ENCODE results near the gene FTCDNL1. TPM values are rescaled to one million over a fixed set of nuclear protein-coding genes. Genes with fewer than 3 reads are reported as not detected.

The FTCDNL1 gene
- total RNA-seq, 1 experiment from 2014 or later = 2.0 TPM

- Histone ChIP-seq H3K18ac (ENCODE audit: insufficient read length, low read depth, low read length) (no peak overlapping the region), H3K14ac (ENCODE audit: insufficient read depth, low read length) (no peak overlapping the region), H4K8ac (replicated peaks; ENCODE audit: insufficient read length, low read depth, low read length) (no peak overlapping the region), H2BK5ac (ENCODE audit: insufficient read length, low read length) (no peak overlapping the region), H3T11ph (ENCODE audit: low read length) (no peak overlapping the region), H3K79me1 (ENCODE audit: insufficient read depth, low read depth, low read length, poor library complexity, severe bottlenecking) (no peaks in the 10 kb centered on the region), H2BK12ac (ENCODE audit: insufficient read length, low read depth, low read length) (no peak overlapping the region), H3K23me2 (ENCODE audit: insufficient read length, low read depth, low read length, poor library complexity, severe bottlenecking) (no peaks in the 10 kb centered on the region), H2AK5ac (ENCODE audit: insufficient read length, low read length) (no peak overlapping the region), H2BK120ac (ENCODE audit: low read depth, low read length, poor library complexity, severe bottlenecking) (no peak overlapping the region), H3K4me2 (ENCODE audit: insufficient read depth, insufficient read length, low read length) (no peak overlapping the region), H4K91ac (ENCODE audit: insufficient read length, low read depth, low read length) (no peak overlapping the region), H2BK20ac (ENCODE audit: low read depth, low read length, poor library complexity, severe bottlenecking) (no peak overlapping the region), H3K56ac (ENCODE audit: insufficient read length, low read depth, low read length) (no peak overlapping the region), H2AFZ (ENCODE audit: low read length) (no peak overlapping the region), H3K9ac (ENCODE audit: extremely low read depth, insufficient read length, low read length) (no peak overlapping the region), H3K4ac (ENCODE audit: low read depth, low read length) (no peak overlapping the region), H4K5ac (ENCODE audit: insufficient read length, low read depth, low read length) (no peak overlapping the region), H3K79me2 (ENCODE audit: insufficient read depth, low read length) (no peaks in the 10 kb centered on the region), H3K23ac (ENCODE audit: insufficient read length, low read depth, low read length) (no peak overlapping the region), H3K4me1 (ENCODE audit: insufficient read depth, low read length) (peaks cover 3% of the 10 kb centered on the region; the same call in 1 of the 2 replicates), H3K27me3 (ENCODE audit: insufficient read depth, low read length) (no peaks in the 10 kb centered on the region), H2BK15ac (ENCODE audit: low read depth, low read length) (no peak overlapping the region), H4K20me1 (ENCODE audit: control insufficient read depth, insufficient read depth, insufficient read length) (no peaks in the 10 kb centered on the region), H3K9me3 (ENCODE audit: control insufficient read depth, low read depth, low read length) (no peaks in the 10 kb centered on the region), H3K27ac (ENCODE audit: insufficient read length, low read depth, low read length) (no peak overlapping the region)
- peaks cover 3 to 13% (median 3%) of the 10 kb centered on the region in 3 experiments; a peak in 4 of 7 replicates for H3K36me3 Mint-ChIP-seq (ENCODE audit: insufficient read depth in 1 of 3, low read depth in 3 of 3)
- TF ChIP-seq, protein P1, sequence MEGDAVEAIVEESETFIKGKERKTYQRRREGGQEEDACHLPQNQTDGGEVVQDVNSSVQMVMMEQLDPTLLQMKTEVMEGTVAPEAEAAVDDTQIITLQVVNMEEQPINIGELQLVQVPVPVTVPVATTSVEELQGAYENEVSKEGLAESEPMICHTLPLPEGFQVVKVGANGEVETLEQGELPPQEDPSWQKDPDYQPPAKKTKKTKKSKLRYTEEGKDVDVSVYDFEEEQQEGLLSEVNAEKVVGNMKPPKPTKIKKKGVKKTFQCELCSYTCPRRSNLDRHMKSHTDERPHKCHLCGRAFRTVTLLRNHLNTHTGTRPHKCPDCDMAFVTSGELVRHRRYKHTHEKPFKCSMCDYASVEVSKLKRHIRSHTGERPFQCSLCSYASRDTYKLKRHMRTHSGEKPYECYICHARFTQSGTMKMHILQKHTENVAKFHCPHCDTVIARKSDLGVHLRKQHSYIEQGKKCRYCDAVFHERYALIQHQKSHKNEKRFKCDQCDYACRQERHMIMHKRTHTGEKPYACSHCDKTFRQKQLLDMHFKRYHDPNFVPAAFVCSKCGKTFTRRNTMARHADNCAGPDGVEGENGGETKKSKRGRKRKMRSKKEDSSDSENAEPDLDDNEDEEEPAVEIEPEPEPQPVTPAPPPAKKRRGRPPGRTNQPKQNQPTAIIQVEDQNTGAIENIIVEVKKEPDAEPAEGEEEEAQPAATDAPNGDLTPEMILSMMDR (conservative IDR thresholded peaks at IDR 0.05) = no peak
- no peak overlapping the region for H3K4me3 Mint-ChIP-seq
- no peak overlapping the region for H3K27ac Mint-ChIP-seq
- no peak for DNase-seq
- H3K4me1 Mint-ChIP-seq = peaks cover 21% of the 10 kb centered on the region in 2 experiments
- no peaks in the 10 kb centered on the region; the same call in 1 of the 2 replicates for H3K27me3 Mint-ChIP-seq (ENCODE audit: low read depth)
- WGBS (ENCODE audit: extremely low coverage, insufficient read length, low lambda C conversion rate) = no CpG with 5 or more reads among the region's 8 CpGs
- peaks cover 8 to 9% of the 10 kb centered on the region in 2 experiments; a peak in 4 of 5 replicates for H3K9me3 Mint-ChIP-seq
These were observed 38.5 kb downstream of the FTCDNL1 start for GRCh38 chr2:199812493-199812892.

Measured in H9 (cell line).